Panc1 (cell line): ENCODE measurements around the gene LAIR1.

Source experiments
- CTCF ChIP-seq: fragments of 450-650 bp; IDR thresholded peaks from 2 replicates; pipeline ENCODE4 v1.5.1; 2017; ENCODE audit warnings: mild to moderate bottlenecking
- POLR2AphosphoS5 ChIP-seq: IDR thresholded peaks from 2 replicates; pipeline ENCODE4 v1.6.1; 2012; ENCODE audit warnings: mild to moderate bottlenecking, low read depth, low read length, moderate library complexity
- SIN3A ChIP-seq: IDR thresholded peaks from 2 replicates; pipeline ENCODE4 v1.6.1; 2012; ENCODE audit warnings: low read depth, mild to moderate bottlenecking, low read length, moderate library complexity, borderline replicate concordance; ENCODE audit not compliant: insufficient read depth

GRCh38 chr19:54364775-54365257, at the start of gene LAIR1:
- TF ChIP-seq CTCF (no peak), SIN3A (no peak), POLR2AphosphoS5 (no peak)
